ENCODE data around the gene NGRN.

The NGRN gene

GRCh38 chr15:90309020-90309419 lies 43.5 kb downstream of the NGRN start:
- TF ChIP-seq FOXM1 (IDR thresholded peaks at IDR 0.05; ENCODE audit: borderline replicate concordance, low read depth), result no peak
- no peak for TF ChIP-seq NFIC (IDR thresholded peaks at IDR 0.05)
- no peak for TF ChIP-seq ZBTB7A (IDR thresholded peaks at IDR 0.05; ENCODE audit: low read depth)
- no peak for TF ChIP-seq CEBPB (IDR thresholded peaks at IDR 0.05)
- no peak for TF ChIP-seq REST (IDR thresholded peaks at IDR 0.05; ENCODE audit: low read depth)
- no peak for TF ChIP-seq TCF12 (IDR thresholded peaks at IDR 0.05; ENCODE audit: low read depth)
- no peak for TF ChIP-seq EGR1 (IDR thresholded peaks at IDR 0.05)
- no peak for TF ChIP-seq MAX (IDR thresholded peaks at IDR 0.05)
- TF ChIP-seq RAD21 (IDR thresholded peaks at IDR 0.05; ENCODE audit: low read depth), result no peak
- no peak for TF ChIP-seq EP300 (IDR thresholded peaks at IDR 0.05; ENCODE audit: borderline replicate concordance)
- no peak for TF ChIP-seq USF1 (IDR thresholded peaks at IDR 0.05)
- TF ChIP-seq TAF1 (IDR thresholded peaks at IDR 0.05; ENCODE audit: low read depth), result no peak
- no peak for TF ChIP-seq TEAD4 (IDR thresholded peaks at IDR 0.05)
- TF ChIP-seq CREB1 (IDR thresholded peaks at IDR 0.05; ENCODE audit: low read depth), result no peak
- TF ChIP-seq YY1 (IDR thresholded peaks at IDR 0.05; ENCODE audit: low read depth), result no peak

- TF ChIP-seq NFIC (IDR thresholded peaks at IDR 0.05) (peak; percentile 58; the same call in 1 of the 2 replicates), MAX (IDR thresholded peaks at IDR 0.05) (no peak), TCF12 (IDR thresholded peaks at IDR 0.05; ENCODE audit: low read depth) (no peak), CEBPB (IDR thresholded peaks at IDR 0.05) (peak; percentile 80), EP300 (IDR thresholded peaks at IDR 0.05; ENCODE audit: borderline replicate concordance) (no peak; the same call in 1 of the 2 replicates), USF1 (IDR thresholded peaks at IDR 0.05) (peak; percentile 68)
Measured at GRCh38 chr15:90315278-90315982, 50.0 kb downstream of the NGRN start.

- TF ChIP-seq CREB1 (IDR thresholded peaks at IDR 0.05; ENCODE audit: low read depth), result no peak
Measured at GRCh38 chr15:90316139-90316538, 50.7 kb downstream of the NGRN start.

GRCh38 chr15:90318591-90318990 lies 53.1 kb downstream of the NGRN start:
- TF ChIP-seq YY1 (IDR thresholded peaks at IDR 0.05; ENCODE audit: low read depth) (no peak), USF1 (IDR thresholded peaks at IDR 0.05) (no peak), CEBPB (IDR thresholded peaks at IDR 0.05) (no peak), TEAD4 (IDR thresholded peaks at IDR 0.05) (no peak), EP300 (IDR thresholded peaks at IDR 0.05; ENCODE audit: borderline replicate concordance) (no peak), TAF1 (IDR thresholded peaks at IDR 0.05; ENCODE audit: low read depth) (no peak), FOXM1 (IDR thresholded peaks at IDR 0.05; ENCODE audit: borderline replicate concordance, low read depth) (no peak), RAD21 (IDR thresholded peaks at IDR 0.05; ENCODE audit: low read depth) (no peak), REST (IDR thresholded peaks at IDR 0.05; ENCODE audit: low read depth) (no peak), CREB1 (IDR thresholded peaks at IDR 0.05; ENCODE audit: low read depth) (no peak), MAX (IDR thresholded peaks at IDR 0.05) (no peak), EGR1 (IDR thresholded peaks at IDR 0.05) (no peak), TCF12 (IDR thresholded peaks at IDR 0.05; ENCODE audit: low read depth) (no peak), ZBTB7A (IDR thresholded peaks at IDR 0.05; ENCODE audit: low read depth) (no peak), NFIC (IDR thresholded peaks at IDR 0.05) (no peak)

GRCh38 chr15:90320062-90320884 lies 54.8 kb downstream of the NGRN start:
- no peak for TF ChIP-seq TAF1 (IDR thresholded peaks at IDR 0.05; ENCODE audit: low read depth)
- TF ChIP-seq EGR1 (IDR thresholded peaks at IDR 0.05), result no peak
- peak; percentile 38; the same call in 1 of the 2 replicates for TF ChIP-seq NFIC (IDR thresholded peaks at IDR 0.05)
- no peak for TF ChIP-seq REST (IDR thresholded peaks at IDR 0.05; ENCODE audit: low read depth)
- TF ChIP-seq TCF12 (IDR thresholded peaks at IDR 0.05; ENCODE audit: low read depth), result no peak
- no peak for TF ChIP-seq YY1 (IDR thresholded peaks at IDR 0.05; ENCODE audit: low read depth)
- peak; percentile 20; the same call in 1 of the 2 replicates for TF ChIP-seq MAX (IDR thresholded peaks at IDR 0.05)
- TF ChIP-seq EP300 (IDR thresholded peaks at IDR 0.05; ENCODE audit: borderline replicate concordance), result no peak
- no peak for TF ChIP-seq ZBTB7A (IDR thresholded peaks at IDR 0.05; ENCODE audit: low read depth)
- TF ChIP-seq CEBPB (IDR thresholded peaks at IDR 0.05), result no peak
- peak; percentile 97 for TF ChIP-seq RAD21 (IDR thresholded peaks at IDR 0.05; ENCODE audit: low read depth)
- no peak for TF ChIP-seq USF1 (IDR thresholded peaks at IDR 0.05)
- no peak for TF ChIP-seq FOXM1 (IDR thresholded peaks at IDR 0.05; ENCODE audit: borderline replicate concordance, low read depth)
- TF ChIP-seq CREB1 (IDR thresholded peaks at IDR 0.05; ENCODE audit: low read depth), result no peak
- TF ChIP-seq TEAD4 (IDR thresholded peaks at IDR 0.05), result no peak
